ENCODE data around the gene TMEM120B. TPM values are rescaled to one million over a fixed set of nuclear protein-coding genes. Genes with fewer than 3 reads are reported as not detected.

TMEM120B gene
- total and polyA plus RNA-seq, 2 of the 13 experiments (the other 11 are each of a cell fraction or from before 2014, with no cell fraction given), result 7.1 to 12.9 TPM

GRCh38 chr12:121779422-121779895, 66.9 kb downstream of the TMEM120B start (continued):
- TF ChIP-seq GPBP1L1 (CRISPR knock-in tag; IDR thresholded peaks at IDR 0.05), result no peak
- TF ChIP-seq ZNF44 (CRISPR knock-in tag; IDR thresholded peaks at IDR 0.05), result no peak
- no peak for TF ChIP-seq ZBTB20 (CRISPR knock-in tag; IDR thresholded peaks at IDR 0.05; ENCODE audit: borderline replicate concordance, low read depth)
- no peak for TF ChIP-seq ZNF503 (CRISPR knock-in tag; IDR thresholded peaks at IDR 0.05)
- TF ChIP-seq GRHL1 (CRISPR knock-in tag; conservative IDR thresholded peaks at IDR 0.05), result no peak
- TF ChIP-seq HES4 (CRISPR knock-in tag; IDR thresholded peaks at IDR 0.05; ENCODE audit: borderline replicate concordance), result no peak
- no peak for TF ChIP-seq DBP (CRISPR knock-in tag; IDR thresholded peaks at IDR 0.05; ENCODE audit: not compliant biosample characterization)
